A673 (cell line): ENCODE data around the gene POTEJ.
"Not testable (repeated sequence)": the region's sequence is repeated elsewhere in the genome, so short reads cannot be mapped to it uniquely, and the experiment has no call there.

Experiments used
- EZH2 ChIP-seq: fragments of 200-600 bp; sonication (generic); IDR thresholded peaks from 2 replicates; pipeline ENCODE4 v1.6.1; 2017; ENCODE audit warnings: borderline replicate concordance, low read depth, mild to moderate bottlenecking, mixed read lengths, antibody characterized with exemption, low read length; ENCODE audit not compliant: poor library complexity, severe bottlenecking
- TF ChIP-seq, protein P1 (sequence below): fragments of 300-800, 200-600 bp; sonication (generic); conservative IDR thresholded peaks from 2 replicates; pipeline ENCODE4 v1.5.1; 2017; ENCODE audit warnings: low read depth, mild to moderate bottlenecking, antibody characterized with exemption, low read length, moderate library complexity, mixed read lengths

DNA sequence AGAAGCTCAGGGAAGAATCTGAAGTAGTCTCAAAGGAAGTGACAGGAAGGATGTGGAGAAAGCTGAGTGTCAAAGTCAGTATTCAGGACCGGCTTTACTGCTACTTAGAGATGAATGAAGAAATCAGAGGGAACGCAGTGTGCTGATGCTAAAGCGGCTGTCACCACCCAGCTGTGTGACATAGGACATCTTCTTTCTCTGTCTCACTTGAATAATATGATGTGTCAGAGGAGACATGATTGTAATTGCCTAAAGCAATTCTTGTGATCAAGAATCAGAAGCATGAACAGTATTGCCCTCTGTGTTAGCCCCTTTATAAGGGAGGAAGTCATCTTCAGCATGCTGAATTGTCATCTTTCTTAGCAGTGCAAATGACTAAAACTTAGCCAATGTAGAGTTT is 92.0 kb downstream of the POTEJ start:
- TF ChIP-seq, protein P1, sequence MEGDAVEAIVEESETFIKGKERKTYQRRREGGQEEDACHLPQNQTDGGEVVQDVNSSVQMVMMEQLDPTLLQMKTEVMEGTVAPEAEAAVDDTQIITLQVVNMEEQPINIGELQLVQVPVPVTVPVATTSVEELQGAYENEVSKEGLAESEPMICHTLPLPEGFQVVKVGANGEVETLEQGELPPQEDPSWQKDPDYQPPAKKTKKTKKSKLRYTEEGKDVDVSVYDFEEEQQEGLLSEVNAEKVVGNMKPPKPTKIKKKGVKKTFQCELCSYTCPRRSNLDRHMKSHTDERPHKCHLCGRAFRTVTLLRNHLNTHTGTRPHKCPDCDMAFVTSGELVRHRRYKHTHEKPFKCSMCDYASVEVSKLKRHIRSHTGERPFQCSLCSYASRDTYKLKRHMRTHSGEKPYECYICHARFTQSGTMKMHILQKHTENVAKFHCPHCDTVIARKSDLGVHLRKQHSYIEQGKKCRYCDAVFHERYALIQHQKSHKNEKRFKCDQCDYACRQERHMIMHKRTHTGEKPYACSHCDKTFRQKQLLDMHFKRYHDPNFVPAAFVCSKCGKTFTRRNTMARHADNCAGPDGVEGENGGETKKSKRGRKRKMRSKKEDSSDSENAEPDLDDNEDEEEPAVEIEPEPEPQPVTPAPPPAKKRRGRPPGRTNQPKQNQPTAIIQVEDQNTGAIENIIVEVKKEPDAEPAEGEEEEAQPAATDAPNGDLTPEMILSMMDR = not testable (repeated sequence)
- not testable (repeated sequence) for TF ChIP-seq EZH2
